Measurements from ENCODE around the gene RACK1. TPM values are rescaled to one million over a fixed set of nuclear protein-coding genes. Genes with fewer than 3 reads are reported as not detected.

Gene RACK1
- total and polyA plus RNA-seq, 12 donors, result 581 to 2,221 (median 640) TPM

GRCh38 chr5:181195249-181195761 is 48.4 kb downstream of the RACK1 start:
- H3K4me1 ChIP-seq, result peaks cover 3 to 36% (median 16%) of the 10 kb centered on the region in 9 donors
- 78 to 81% methylated on average over 45 of the region's 45 CpGs for WGBS, 2 donors
- no peaks in the 10 kb centered on the region for H3K9me3 ChIP-seq
- TF ChIP-seq, protein P1, sequence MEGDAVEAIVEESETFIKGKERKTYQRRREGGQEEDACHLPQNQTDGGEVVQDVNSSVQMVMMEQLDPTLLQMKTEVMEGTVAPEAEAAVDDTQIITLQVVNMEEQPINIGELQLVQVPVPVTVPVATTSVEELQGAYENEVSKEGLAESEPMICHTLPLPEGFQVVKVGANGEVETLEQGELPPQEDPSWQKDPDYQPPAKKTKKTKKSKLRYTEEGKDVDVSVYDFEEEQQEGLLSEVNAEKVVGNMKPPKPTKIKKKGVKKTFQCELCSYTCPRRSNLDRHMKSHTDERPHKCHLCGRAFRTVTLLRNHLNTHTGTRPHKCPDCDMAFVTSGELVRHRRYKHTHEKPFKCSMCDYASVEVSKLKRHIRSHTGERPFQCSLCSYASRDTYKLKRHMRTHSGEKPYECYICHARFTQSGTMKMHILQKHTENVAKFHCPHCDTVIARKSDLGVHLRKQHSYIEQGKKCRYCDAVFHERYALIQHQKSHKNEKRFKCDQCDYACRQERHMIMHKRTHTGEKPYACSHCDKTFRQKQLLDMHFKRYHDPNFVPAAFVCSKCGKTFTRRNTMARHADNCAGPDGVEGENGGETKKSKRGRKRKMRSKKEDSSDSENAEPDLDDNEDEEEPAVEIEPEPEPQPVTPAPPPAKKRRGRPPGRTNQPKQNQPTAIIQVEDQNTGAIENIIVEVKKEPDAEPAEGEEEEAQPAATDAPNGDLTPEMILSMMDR (IDR thresholded peaks at IDR 0.05), result no peak
- no peak overlapping the region for H3K27ac ChIP-seq
- H3K4me3 ChIP-seq, result no peak overlapping the region
- DNase-seq (no peak), ATAC-seq (no peak)
- intact Hi-C loops (cut with DNase I), result no loop called here
- H3K36me3 ChIP-seq, result peaks cover 0 to 6% (median 0%) of the 10 kb centered on the region in 9 donors
- H3K27me3 ChIP-seq, result no peaks in the 10 kb centered on the region

DNA sequence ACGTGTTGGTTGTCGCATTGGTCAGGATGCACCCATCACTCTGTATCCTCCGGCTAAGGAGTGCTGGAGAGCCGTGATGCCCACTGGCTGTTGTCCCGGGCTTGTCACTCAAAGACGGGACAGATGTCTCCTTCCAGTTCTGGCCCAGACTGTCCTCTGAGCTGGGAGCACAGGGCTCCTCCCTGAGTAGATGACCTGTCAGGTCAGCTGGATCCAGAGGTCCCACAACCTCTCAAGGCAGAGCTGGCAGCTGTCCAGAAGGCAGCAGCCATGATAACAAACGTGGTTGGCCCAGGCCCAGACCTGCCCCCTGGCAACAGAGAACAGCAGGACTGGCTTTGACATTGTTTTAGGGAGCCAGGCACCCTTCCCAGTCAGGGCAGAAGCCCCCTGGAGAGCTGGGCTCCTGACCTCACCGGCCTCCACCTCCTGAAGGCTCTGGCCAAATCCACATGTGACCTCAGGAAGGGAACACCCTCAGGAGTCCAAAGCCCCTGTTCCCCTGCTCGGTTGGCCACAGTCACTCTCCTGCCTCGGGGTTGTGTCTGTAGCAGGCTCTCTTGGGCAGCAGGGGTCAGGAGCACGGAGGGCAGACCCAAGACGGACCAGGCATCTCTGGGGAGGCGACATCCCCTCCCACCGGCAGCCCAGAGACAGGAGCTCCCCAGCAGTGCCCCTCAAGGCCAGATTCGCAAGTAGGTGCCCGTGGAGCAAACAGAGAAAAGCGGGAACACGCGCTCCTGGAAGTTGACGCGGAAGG is 49.0 kb downstream of the RACK1 start:
- ATAC-seq, result no peak
- Histone ChIP-seq H3K4me1 (peaks cover 3 to 42% (median 20%) of the 10 kb centered on the region in 9 donors), H3K9me3 (no peaks in the 10 kb centered on the region), H3K36me3 (peaks cover 0 to 6% (median 0%) of the 10 kb centered on the region in 9 donors), H3K27ac (peak overlapping the region in 1 of 10 donors; percentile 26), H3K4me3 (no peak overlapping the region), H3K27me3 (no peaks in the 10 kb centered on the region)
- TF ChIP-seq, protein P1 (IDR thresholded peaks at IDR 0.05), result no peak
- DNase-seq, result peak in 1 of 2 donors; percentile 53
- WGBS, 2 donors, result 62 to 66% methylated on average over 21 of the region's 21 CpGs
- intact Hi-C loops (cut with DNase I), result loop anchor here in 1 of 10 donors (5.0 kb wide), 1 partner anchor 68 kb away; the partner anchor contains the start of gene TRIM52

- Histone ChIP-seq H3K36me3 (peaks cover 0 to 4% (median 0%) of the 10 kb centered on the region in 9 donors), H3K9me3 (no peaks in the 10 kb centered on the region), H3K4me1 (peaks cover 3 to 42% (median 24%) of the 10 kb centered on the region in 9 donors), H3K4me3 (no peak overlapping the region), H3K27me3 (peaks cover 0 to 5% (median 0%) of the 10 kb centered on the region in 7 donors), H3K27ac (no peak overlapping the region)
- WGBS, 2 donors, result 38 to 95% methylated on average over 2 of the region's 2 CpGs
- DNase-seq, result no peak
- TF ChIP-seq, protein P1 (IDR thresholded peaks at IDR 0.05), result no peak
- intact Hi-C loops (cut with DNase I), result loop anchor here in 2 of 10 donors (2.0 to 5.0 kb wide), 2 partner anchors 29 to 69 kb away; partner anchors contain the start of genes TRIM41 (in 1 of the 2) and TRIM52 (in 1 of the 2)
- ATAC-seq, result no peak
Observed at GRCh38 chr5:181193656-181194055, 50.0 kb downstream of the RACK1 start.

DNA sequence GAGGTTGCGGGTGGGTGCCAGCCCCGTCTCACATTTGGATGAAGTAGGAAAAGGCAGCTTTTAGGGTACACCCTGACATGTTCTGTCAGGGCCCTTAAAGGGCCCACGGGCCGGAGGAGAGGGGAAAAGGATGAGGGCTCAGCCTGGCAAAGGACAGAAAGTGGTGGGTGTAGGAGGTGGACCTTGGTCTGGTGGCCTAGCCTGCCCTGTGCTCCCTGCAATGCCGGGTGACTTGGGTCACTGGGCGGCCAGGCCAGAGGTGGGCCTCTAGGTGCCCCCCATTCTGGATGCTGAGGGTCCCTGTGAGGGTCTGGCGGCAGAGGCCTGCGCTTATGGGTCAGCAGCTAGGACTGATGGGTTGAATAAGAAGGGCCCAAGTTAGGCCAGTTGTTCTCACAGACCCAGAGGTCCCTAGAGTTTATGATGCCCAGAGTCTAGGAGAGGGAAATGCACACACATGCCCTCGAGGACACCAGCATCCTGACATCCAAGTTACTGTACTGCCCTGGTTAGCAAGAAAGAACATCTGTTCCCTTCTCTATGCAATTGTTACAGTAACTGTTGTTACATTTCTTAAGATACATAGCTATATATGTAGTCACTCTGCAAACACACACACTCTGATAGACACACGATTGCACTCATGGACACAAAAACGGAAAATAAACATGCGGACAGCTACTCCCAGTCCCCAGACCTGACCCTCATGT is 51.2 kb downstream of the RACK1 start:
- WGBS, 2 donors, result 53 to 57% methylated on average over 12 of the region's 12 CpGs
- TF ChIP-seq, protein P1 (IDR thresholded peaks at IDR 0.05), result no peak
- intact Hi-C loops (cut with DNase I), result loop anchor here in 3 of 10 donors (1.0 to 5.0 kb wide), 3 partner anchors 10 to 70 kb away; partner anchors contain the start of genes TRIM41 (in 1 of the 3) and TRIM52 (in 1 of the 3)
- Histone ChIP-seq H3K9me3 (no peaks in the 10 kb centered on the region), H3K27ac (peak overlapping the region; percentile 84 to 96 (median 92)), H3K4me3 (peak overlapping the region; percentile 42 to 96 (median 81)), H3K36me3 (no peaks in the 10 kb centered on the region), H3K4me1 (peaks cover 3 to 48% (median 24%) of the 10 kb centered on the region in 9 donors), H3K27me3 (peaks cover 0 to 5% (median 0%) of the 10 kb centered on the region in 7 donors)
- ATAC-seq (no peak), DNase-seq (no peak)

All from heart right ventricle (tissue), 16 donors.